ENCODE results near the gene CD96. TPM values are rescaled to one million over a fixed set of nuclear protein-coding genes. Genes with fewer than 3 reads are reported as not detected.
"Not testable (repeated sequence)": the region's sequence is repeated elsewhere in the genome, so short reads cannot be mapped to it uniquely, and the experiment has no call there.

CD96 gene
- total RNA-seq, 6 experiments from 2014 or later = 0.31 to 1.3 (median 0.79) TPM

DNA sequence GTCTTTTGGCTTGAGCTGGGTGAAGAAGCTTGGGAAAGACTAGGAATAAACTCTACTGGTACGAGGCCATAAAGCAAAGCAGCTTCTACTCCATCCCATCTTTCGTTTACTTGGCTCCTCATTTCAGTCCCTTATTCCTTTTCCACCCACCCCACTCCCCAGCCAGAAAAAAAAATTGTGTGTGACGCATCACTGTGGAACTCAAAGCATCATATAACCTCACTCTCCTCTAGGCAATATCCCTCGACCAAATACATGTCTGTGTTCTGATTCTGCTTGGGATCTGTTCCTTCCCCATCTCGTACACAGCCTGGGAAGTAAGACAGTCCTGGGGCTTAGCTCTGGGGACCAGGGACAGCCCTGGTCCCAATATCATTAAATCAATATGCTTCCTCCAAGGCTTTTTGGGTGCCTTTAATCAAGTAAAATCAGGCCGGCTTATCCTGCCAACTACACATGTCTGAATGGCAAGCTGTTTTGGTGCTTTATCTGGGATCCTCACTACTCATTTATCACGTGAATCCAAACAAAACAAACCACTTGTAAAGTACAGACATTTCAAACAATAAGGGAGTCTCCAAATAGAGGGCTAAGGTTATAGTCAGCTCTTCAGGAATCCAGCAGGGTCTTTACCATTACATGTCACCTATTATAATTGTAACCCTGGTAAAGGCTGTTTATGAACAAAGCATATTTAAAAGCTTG is 128.1 kb downstream of the CD96 start:
- TF ChIP-seq POLR2A (IDR thresholded peaks at IDR 0.05) = no peak
- TF ChIP-seq, protein P1, sequence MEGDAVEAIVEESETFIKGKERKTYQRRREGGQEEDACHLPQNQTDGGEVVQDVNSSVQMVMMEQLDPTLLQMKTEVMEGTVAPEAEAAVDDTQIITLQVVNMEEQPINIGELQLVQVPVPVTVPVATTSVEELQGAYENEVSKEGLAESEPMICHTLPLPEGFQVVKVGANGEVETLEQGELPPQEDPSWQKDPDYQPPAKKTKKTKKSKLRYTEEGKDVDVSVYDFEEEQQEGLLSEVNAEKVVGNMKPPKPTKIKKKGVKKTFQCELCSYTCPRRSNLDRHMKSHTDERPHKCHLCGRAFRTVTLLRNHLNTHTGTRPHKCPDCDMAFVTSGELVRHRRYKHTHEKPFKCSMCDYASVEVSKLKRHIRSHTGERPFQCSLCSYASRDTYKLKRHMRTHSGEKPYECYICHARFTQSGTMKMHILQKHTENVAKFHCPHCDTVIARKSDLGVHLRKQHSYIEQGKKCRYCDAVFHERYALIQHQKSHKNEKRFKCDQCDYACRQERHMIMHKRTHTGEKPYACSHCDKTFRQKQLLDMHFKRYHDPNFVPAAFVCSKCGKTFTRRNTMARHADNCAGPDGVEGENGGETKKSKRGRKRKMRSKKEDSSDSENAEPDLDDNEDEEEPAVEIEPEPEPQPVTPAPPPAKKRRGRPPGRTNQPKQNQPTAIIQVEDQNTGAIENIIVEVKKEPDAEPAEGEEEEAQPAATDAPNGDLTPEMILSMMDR (IDR thresholded peaks at IDR 0.05) = no peak
- no peak for ATAC-seq
- DNase-seq = no peak
- Histone ChIP-seq H3K27ac (no peak overlapping the region), H3K4me3 (no peak overlapping the region), H3K9me3 (no peaks in the 10 kb centered on the region), H3K36me3 (no peaks in the 10 kb centered on the region), H3K27me3 (no peaks in the 10 kb centered on the region), H3K4me1 (no peaks in the 10 kb centered on the region)
- intact Hi-C loops (cut with DNase I) = no loop called here
- WGBS (ENCODE audit: insufficient coverage, low coverage, low lambda C conversion rate, missing lambda C conversion rate) = 70% methylated on average over 7 of the region's 7 CpGs

DNA sequence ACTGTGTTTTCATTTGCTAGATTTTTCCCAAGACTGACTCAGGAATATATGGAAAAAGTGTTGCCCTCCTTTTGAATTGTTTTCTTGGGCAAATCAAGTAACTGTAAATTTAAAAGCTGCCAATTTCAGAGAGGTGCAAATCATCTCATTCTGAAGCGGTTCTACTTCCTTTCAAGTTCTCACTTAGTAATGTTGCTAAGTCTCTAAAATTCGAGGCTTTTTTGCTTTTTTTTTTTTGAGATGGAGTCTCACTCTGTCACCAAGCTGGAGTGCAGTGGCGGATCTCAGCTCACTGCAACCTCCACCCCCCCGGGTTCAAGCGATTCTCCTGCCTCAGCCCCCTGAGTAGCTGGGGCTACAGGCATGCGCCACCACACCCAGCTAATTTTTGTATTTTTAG is 130.5 kb downstream of the CD96 start:
- H3K4me3 ChIP-seq; intact Hi-C loops (cut with DNase I); H3K9me3 ChIP-seq; H3K27me3 ChIP-seq; ATAC-seq; DNase-seq; H3K36me3 ChIP-seq; H3K27ac ChIP-seq: not testable (repeated sequence)
- H3K4me1 ChIP-seq = peaks cover 0 to 13% (median 3%) of the 10 kb centered on the region in 4 donors
- 68% methylated on average over 5 of the region's 6 CpGs for WGBS (ENCODE audit: insufficient coverage, low coverage, low lambda C conversion rate, missing lambda C conversion rate)

DNA sequence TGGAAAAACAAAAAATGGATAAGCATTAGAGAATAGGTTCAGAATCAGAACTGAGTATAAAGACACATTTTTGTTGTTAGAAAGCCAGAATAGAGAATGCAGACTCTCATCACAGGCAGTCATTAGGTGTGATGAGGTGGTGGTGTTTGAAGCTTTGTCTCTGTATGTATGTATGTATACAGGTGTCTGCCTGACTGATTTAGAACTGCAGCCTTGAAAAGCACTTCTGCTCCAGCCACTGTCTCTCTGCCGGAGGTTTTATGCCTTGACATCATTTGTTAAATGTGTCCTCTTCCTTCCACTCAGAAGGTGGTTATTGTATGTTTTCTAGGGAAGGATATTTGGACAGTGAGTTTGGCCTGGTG is 133.8 kb downstream of the CD96 start:
- no peaks in the 10 kb centered on the region for H3K9me3 ChIP-seq
- intact Hi-C loops (cut with DNase I) = no loop called here
- H3K27me3 ChIP-seq = no peaks in the 10 kb centered on the region
- H3K4me3 ChIP-seq = no peak overlapping the region
- no peak for ATAC-seq
- no peaks in the 10 kb centered on the region for H3K36me3 ChIP-seq
- peaks cover 0 to 13% (median 3%) of the 10 kb centered on the region in 4 donors for H3K4me1 ChIP-seq
- TF ChIP-seq, protein P1 (IDR thresholded peaks at IDR 0.05) = no peak
- no peak for TF ChIP-seq POLR2A (IDR thresholded peaks at IDR 0.05)
- H3K27ac ChIP-seq = peak overlapping the region in 1 of 3 donors; percentile 1
- 14% methylated on average over 1 of the region's 1 CpG for WGBS (ENCODE audit: insufficient coverage, low coverage, low lambda C conversion rate, missing lambda C conversion rate)
- no peak for DNase-seq

DNA sequence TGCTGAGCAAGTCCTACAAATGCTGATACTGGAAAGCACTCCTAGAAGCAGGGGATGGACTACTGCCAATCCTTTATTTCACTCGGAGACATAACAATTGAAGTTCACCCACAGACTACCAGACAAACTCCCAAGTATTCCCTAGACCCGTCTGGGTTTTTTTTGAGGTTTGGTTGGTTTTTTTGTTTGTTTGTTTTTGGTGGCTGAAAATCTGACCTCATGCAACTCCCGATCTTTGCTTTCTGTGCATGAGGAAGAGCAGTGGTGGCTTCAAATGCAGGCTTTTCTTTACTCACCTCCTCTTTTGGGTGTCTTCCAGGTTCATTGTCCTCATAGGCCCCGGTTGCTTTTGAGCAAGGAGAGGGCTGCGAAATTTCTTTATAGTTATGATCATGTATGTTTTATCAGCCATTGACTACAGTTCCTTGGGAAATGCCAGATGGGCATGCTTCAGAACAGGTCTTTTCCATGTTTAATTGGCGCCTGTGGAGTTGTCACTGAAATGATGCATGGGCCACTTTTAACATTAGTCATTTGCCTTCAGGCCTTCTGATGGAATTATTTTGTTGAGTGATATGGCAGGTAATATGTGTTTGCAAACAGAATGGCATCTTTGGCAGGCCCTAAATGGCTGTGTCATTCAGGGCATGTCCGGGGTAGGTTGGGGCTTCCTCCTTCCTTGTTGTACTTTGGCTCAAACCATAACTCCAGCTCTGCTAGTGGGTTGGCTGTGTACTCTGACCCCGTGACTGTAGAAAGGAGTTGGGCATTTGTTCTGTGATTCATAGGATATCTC is 134.4 kb downstream of the CD96 start:
- DNase-seq (peak in 1 of 3 donors; percentile 49), ATAC-seq (peak; percentile 15 to 73 (median 40))
- TF ChIP-seq, protein P1 (IDR thresholded peaks at IDR 0.05) = no peak
- TF ChIP-seq POLR2A (IDR thresholded peaks at IDR 0.05) = no peak
- Histone ChIP-seq H3K27me3 (no peaks in the 10 kb centered on the region), H3K36me3 (no peaks in the 10 kb centered on the region), H3K27ac (peak overlapping the region in 1 of 3 donors; percentile 1), H3K4me1 (peaks cover 0 to 13% (median 3%) of the 10 kb centered on the region in 4 donors), H3K9me3 (no peaks in the 10 kb centered on the region), H3K4me3 (no peak overlapping the region)
- intact Hi-C loops (cut with DNase I) = no loop called here
- 19% methylated on average over 8 of the region's 8 CpGs for WGBS (ENCODE audit: insufficient coverage, low coverage, low lambda C conversion rate, missing lambda C conversion rate)

DNA sequence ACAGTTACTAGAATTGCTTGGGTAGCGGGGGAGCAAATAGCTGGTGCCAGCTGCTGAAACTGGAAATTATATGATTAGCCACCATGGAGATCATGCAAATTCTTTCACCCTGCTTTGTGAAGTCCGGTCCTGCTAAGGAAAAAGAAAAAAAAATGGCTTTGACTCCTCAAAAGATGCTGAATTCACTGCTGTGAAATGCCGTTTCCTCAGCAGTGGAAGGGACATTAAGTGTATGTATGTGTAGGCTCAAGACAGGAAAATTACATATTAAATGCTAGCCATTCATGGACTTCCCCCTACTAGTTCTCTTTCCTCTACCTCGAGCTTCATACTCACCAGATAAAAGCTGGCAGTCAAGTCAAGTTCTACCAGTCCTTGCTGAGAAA is 135.0 kb downstream of the CD96 start:
- no peaks in the 10 kb centered on the region for H3K9me3 ChIP-seq
- WGBS (ENCODE audit: insufficient coverage, low coverage, low lambda C conversion rate, missing lambda C conversion rate) = 60% methylated on average over 2 of the region's 4 CpGs
- DNase-seq (no peak), ATAC-seq (no peak)
- intact Hi-C loops (cut with DNase I) = no loop called here
- H3K27me3 ChIP-seq = no peaks in the 10 kb centered on the region
- TF ChIP-seq POLR2A (IDR thresholded peaks at IDR 0.05) = no peak
- TF ChIP-seq, protein P1 (IDR thresholded peaks at IDR 0.05) = no peak
- H3K4me3 ChIP-seq = no peak overlapping the region
- H3K4me1 ChIP-seq = peaks cover 0 to 13% (median 3%) of the 10 kb centered on the region in 4 donors
- no peaks in the 10 kb centered on the region for H3K36me3 ChIP-seq
- H3K27ac ChIP-seq = no peak overlapping the region

All from right lobe of liver (tissue), 6 donors.